Trophoblast cell (in vitro differentiated cells and primary cell): Measurements from ENCODE around the gene FHIT.

ENCODE experiments used
- DNase-seq, 2 donors: peaks; one replicate each; pipeline ENCODE4 v3.0.0-alpha.2; 2016
- H2AFZ ChIP-seq: 2 replicates; pipeline ENCODE4 v1.6.1; 2013; ENCODE audit warnings: low read length, moderate library complexity, mild to moderate bottlenecking; ENCODE audit not compliant: insufficient read depth, poor library complexity
- H2AK5ac ChIP-seq: 2 replicates; pipeline ENCODE4 v1.6.1; 2013; ENCODE audit warnings: mild to moderate bottlenecking, low read length
- H2BK120ac ChIP-seq: 2 replicates; pipeline ENCODE4 v1.6.1; 2013; ENCODE audit warnings: low read length, mild to moderate bottlenecking, moderate library complexity; ENCODE audit not compliant: insufficient read depth, poor library complexity
- H2BK12ac ChIP-seq: 2 replicates; pipeline ENCODE4 v1.6.1; 2013; ENCODE audit warnings: mild to moderate bottlenecking, low read length, moderate library complexity
- H2BK5ac ChIP-seq: 2 replicates; pipeline ENCODE4 v1.6.1; 2013; ENCODE audit warnings: low read length, low read depth, moderate library complexity, mild to moderate bottlenecking; ENCODE audit not compliant: poor library complexity
- H3K14ac ChIP-seq: 2 replicates; pipeline ENCODE4 v1.6.1; 2013; ENCODE audit warnings: mild to moderate bottlenecking, low read length
- H3K18ac ChIP-seq: 2 replicates; pipeline ENCODE4 v1.6.1; 2013; ENCODE audit warnings: mild to moderate bottlenecking, low read length
- H3K23ac ChIP-seq: 2 replicates; pipeline ENCODE4 v1.6.1; 2013; ENCODE audit warnings: low read length
- H3K27ac ChIP-seq: 2 replicates; pipeline ENCODE4 v1.5.1; 2013; ENCODE audit warnings: low read depth, mild to moderate bottlenecking, inconsistent platforms, low read length, moderate library complexity
- H3K27me3 ChIP-seq: 2 replicates; pipeline ENCODE4 v1.6.1; 2013; ENCODE audit warnings: inconsistent platforms, mild to moderate bottlenecking, low read length, moderate library complexity; ENCODE audit not compliant: insufficient read depth
- H3K36me3 ChIP-seq, 2 experiments: 1 replicate in 1 of 2; 2 replicates in 1 of 2; pipeline ENCODE4 v1.6.1; 2013; ENCODE audit warnings: low read length in 2 of 2, mild to moderate bottlenecking in 2 of 2, moderate library complexity in 1 of 2; ENCODE audit not compliant: insufficient read depth in 2 of 2, control insufficient read depth in 1 of 2
- H3K4ac ChIP-seq: 2 replicates; pipeline ENCODE4 v1.6.1; 2013; ENCODE audit warnings: low read depth, mild to moderate bottlenecking, low read length, moderate library complexity
- H3K4me1 ChIP-seq, 2 experiments: 1 replicate in 1 of 2; 2 replicates in 1 of 2; pipeline ENCODE4 v1.6.1; 2013; ENCODE audit warnings: low read length in 2 of 2, mild to moderate bottlenecking in 2 of 2, moderate library complexity in 1 of 2; ENCODE audit not compliant: insufficient read depth in 2 of 2, control insufficient read depth in 1 of 2
- H3K4me2 ChIP-seq: 2 replicates; pipeline ENCODE4 v1.6.1; 2013; ENCODE audit warnings: inconsistent platforms, mild to moderate bottlenecking, low read length, moderate library complexity
- H3K4me3 ChIP-seq: 2 replicates; pipeline ENCODE4 v1.5.1; 2013; ENCODE audit warnings: mild to moderate bottlenecking, low read depth, low read length, inconsistent platforms
- H3K79me1 ChIP-seq: one replicate; pipeline ENCODE4 v1.6.1; 2013; ENCODE audit warnings: low read length
- H3K79me2 ChIP-seq: 2 replicates; pipeline ENCODE4 v1.6.1; 2013; ENCODE audit warnings: low read length, mild to moderate bottlenecking; ENCODE audit not compliant: control insufficient read depth, insufficient read depth, poor library complexity
- H3K9ac ChIP-seq: 2 replicates; pipeline ENCODE4 v1.6.1; 2013; ENCODE audit warnings: mild to moderate bottlenecking, low read length
- H3K9me3 ChIP-seq: 2 replicates; pipeline ENCODE4 v1.6.1; 2013; ENCODE audit warnings: low read depth, mild to moderate bottlenecking, control low read depth, inconsistent platforms, low read length; ENCODE audit not compliant: insufficient read depth
- H4K12ac ChIP-seq: 2 replicates; pipeline ENCODE4 v1.6.1; 2013; ENCODE audit warnings: low read depth, mild to moderate bottlenecking, low read length, moderate library complexity
- H4K8ac ChIP-seq: 2 replicates; pipeline ENCODE4 v1.6.1; 2013; ENCODE audit warnings: low read depth, mild to moderate bottlenecking, low read length, moderate library complexity
- H4K91ac ChIP-seq: one replicate; pipeline ENCODE4 v1.6.1; 2013; ENCODE audit warnings: low read depth, mild to moderate bottlenecking, low read length, moderate library complexity
- WGBS: extraction: QIAGEN DNeasy Blood & Tissue Kit; methylation state at CpG from one replicate; pipeline ENCODE4 v1.1.7; 2013; ENCODE audit warnings: missing lambda C conversion rate; ENCODE audit not compliant: insufficient read length, insufficient coverage; ENCODE audit errors: extremely low coverage; 5-methylcytosine and 5-hydroxymethylcytosine counted together

FHIT gene

DNA sequence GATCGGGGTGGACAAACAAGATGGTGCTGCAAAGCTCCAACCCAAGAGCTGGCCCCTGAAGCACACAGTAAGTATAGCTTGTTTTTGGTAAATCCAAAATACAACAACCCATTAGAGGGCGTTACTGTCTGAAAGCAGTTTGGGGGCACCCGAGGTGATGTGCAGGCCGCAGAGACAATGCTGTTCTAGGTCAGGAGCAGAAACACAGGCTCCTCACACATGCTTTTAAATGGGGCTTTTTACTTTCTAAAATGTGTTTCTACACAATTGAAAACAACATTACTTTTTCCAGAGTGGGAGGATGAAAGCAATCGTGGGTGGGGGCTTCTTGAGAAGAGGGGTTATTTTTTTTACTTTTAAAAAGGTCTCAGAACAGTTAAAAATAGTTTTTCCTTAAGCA, 1172.2 kb downstream of the FHIT start:
- Histone ChIP-seq H2BK120ac (no peak overlapping the region), H2AK5ac (no peak overlapping the region), H3K4me1 (no peaks in the 10 kb centered on the region), H4K12ac (no peak overlapping the region), H3K9me3 (no peaks in the 10 kb centered on the region), H4K91ac (no peak overlapping the region), H3K18ac (no peak overlapping the region), H2BK12ac (no peak overlapping the region), H3K4ac (no peak overlapping the region), H3K9ac (no peak overlapping the region), H3K23ac (no peak overlapping the region), H3K27ac (no peak overlapping the region), H3K14ac (no peak overlapping the region), H3K4me3 (no peak overlapping the region), H3K36me3 (no peaks in the 10 kb centered on the region), H3K27me3 (no peaks in the 10 kb centered on the region), H4K8ac (no peak overlapping the region), H2BK5ac (no peak overlapping the region), H3K4me2 (no peak overlapping the region), H3K79me2 (no peaks in the 10 kb centered on the region), H2AFZ (no peak overlapping the region), H3K79me1 (no peaks in the 10 kb centered on the region)
- WGBS, result no CpG with 5 or more reads among the region's 5 CpGs
- no peak for DNase-seq

DNA sequence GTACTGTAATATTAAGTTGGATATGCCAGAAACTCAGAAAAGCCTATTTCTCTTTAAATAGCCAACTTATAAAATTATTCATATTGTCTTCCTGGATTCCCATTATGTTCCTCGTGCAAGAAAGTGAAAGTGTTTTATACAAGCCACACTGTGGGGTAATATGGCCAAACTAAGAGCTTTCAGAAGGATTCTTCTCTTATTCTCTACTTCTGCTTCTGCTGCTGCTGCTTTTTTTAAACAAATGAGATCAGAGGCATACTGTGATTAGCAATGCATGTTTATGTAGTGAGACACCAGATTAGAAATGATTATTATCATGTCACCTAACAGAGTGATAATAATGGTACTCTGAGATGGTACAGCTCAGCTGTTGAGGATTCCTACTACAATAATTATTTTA, 1174.9 kb downstream of the FHIT start:
- Histone ChIP-seq H3K4ac (no peak overlapping the region), H3K27me3 (no peaks in the 10 kb centered on the region), H3K79me1 (no peaks in the 10 kb centered on the region), H3K79me2 (no peaks in the 10 kb centered on the region), H3K36me3 (no peaks in the 10 kb centered on the region), H2BK5ac (no peak overlapping the region), H3K4me3 (no peak overlapping the region), H3K4me1 (no peaks in the 10 kb centered on the region), H4K12ac (no peak overlapping the region), H4K8ac (no peak overlapping the region), H2BK12ac (no peak overlapping the region), H4K91ac (no peak overlapping the region), H2AFZ (no peak overlapping the region), H2AK5ac (no peak overlapping the region), H3K18ac (no peak overlapping the region), H2BK120ac (no peak overlapping the region), H3K27ac (no peak overlapping the region), H3K9ac (no peak overlapping the region), H3K23ac (no peak overlapping the region), H3K4me2 (no peak overlapping the region), H3K14ac (no peak overlapping the region), H3K9me3 (no peaks in the 10 kb centered on the region)
- WGBS, result no CpG with 5 or more reads among the region's 1 CpG
- DNase-seq, result no peak

DNA sequence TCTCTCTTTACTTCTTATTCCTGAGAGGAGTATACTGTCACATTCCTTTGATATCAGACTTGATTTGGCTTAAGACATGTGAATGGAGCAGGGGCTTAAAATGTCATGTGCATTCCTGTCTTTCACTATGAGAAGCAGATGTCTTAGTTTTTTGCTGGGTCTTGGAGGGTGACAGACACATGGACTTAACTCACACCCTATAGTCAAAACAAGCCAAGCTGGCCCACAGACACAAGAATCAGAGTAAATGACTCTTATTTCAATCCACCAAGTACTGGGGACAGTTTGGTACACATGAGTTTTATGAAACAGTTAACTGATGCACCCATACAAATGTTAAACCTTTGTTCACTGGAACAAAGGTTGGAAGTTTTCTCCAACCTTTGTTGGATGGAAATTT, 1177.3 kb downstream of the FHIT start:
- Histone ChIP-seq H3K9ac (no peak overlapping the region), H3K4me1 (no peaks in the 10 kb centered on the region), H3K4me2 (no peak overlapping the region), H2BK120ac (no peak overlapping the region), H3K9me3 (no peaks in the 10 kb centered on the region), H3K14ac (no peak overlapping the region), H3K27ac (no peak overlapping the region), H4K91ac (no peak overlapping the region), H3K18ac (no peak overlapping the region), H4K12ac (no peak overlapping the region), H3K27me3 (no peaks in the 10 kb centered on the region), H2BK5ac (no peak overlapping the region), H2AK5ac (no peak overlapping the region), H3K23ac (no peak overlapping the region), H3K4me3 (no peak overlapping the region), H2BK12ac (no peak overlapping the region), H3K4ac (no peak overlapping the region), H3K79me1 (no peaks in the 10 kb centered on the region), H2AFZ (no peak overlapping the region), H4K8ac (no peak overlapping the region), H3K79me2 (no peaks in the 10 kb centered on the region), H3K36me3 (no peaks in the 10 kb centered on the region)
- no peak for DNase-seq

DNA sequence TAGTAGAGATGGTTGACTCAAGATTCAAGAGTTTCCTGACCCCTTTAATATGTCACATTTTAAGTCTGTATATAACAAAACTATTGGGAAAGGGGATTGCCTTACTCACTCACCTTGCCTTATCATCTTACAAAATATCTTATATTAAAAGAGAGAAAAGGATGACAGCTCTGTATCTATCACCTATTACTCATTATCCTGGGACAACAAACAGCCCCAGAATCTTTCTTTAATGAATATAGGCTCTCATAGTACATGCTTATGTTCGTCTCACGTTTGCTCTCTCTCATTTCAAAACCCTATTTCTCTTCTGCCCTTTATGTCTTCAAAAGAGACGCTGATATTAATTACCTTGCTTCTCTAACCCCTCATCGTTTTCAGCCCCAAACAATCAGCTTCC, 1178.0 kb downstream of the FHIT start:
- Histone ChIP-seq H4K12ac (no peak overlapping the region), H3K79me2 (no peaks in the 10 kb centered on the region), H3K4ac (no peak overlapping the region), H3K9me3 (no peaks in the 10 kb centered on the region), H3K27me3 (no peaks in the 10 kb centered on the region), H3K4me2 (no peak overlapping the region), H3K18ac (no peak overlapping the region), H3K4me1 (no peaks in the 10 kb centered on the region), H2AK5ac (no peak overlapping the region), H3K4me3 (no peak overlapping the region), H2BK120ac (no peak overlapping the region), H2AFZ (no peak overlapping the region), H3K14ac (no peak overlapping the region), H4K8ac (no peak overlapping the region), H2BK5ac (no peak overlapping the region), H3K23ac (no peak overlapping the region), H2BK12ac (no peak overlapping the region), H3K27ac (no peak overlapping the region), H3K9ac (no peak overlapping the region), H3K36me3 (no peaks in the 10 kb centered on the region), H4K91ac (no peak overlapping the region), H3K79me1 (no peaks in the 10 kb centered on the region)
- no CpG with 5 or more reads among the region's 4 CpGs for WGBS
- no peak for DNase-seq

DNA sequence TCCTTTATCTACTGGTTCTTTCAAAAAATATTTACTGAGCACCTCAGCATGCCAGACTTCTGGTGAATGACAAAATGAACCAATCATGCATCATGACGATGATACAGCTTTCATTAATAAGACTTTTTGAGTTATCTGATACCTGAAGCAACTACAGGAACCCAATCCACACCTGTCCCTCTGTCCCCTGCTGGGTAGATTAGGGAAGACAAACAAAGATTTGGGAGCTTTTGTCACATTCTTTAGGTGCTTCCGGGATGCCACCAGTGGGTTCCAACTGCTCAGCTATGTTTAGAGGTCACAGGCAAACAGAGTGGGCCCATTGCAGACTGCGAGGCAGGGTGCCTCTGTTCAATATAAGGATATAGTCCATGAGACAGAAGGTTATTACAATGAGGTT, 1180.9 kb downstream of the FHIT start:
- Histone ChIP-seq H2BK12ac (no peak overlapping the region), H2BK5ac (no peak overlapping the region), H3K4ac (no peak overlapping the region), H2AK5ac (no peak overlapping the region), H3K4me1 (no peaks in the 10 kb centered on the region), H2BK120ac (no peak overlapping the region), H2AFZ (no peak overlapping the region), H4K12ac (no peak overlapping the region), H3K9me3 (no peaks in the 10 kb centered on the region), H3K27me3 (no peaks in the 10 kb centered on the region), H3K79me2 (no peaks in the 10 kb centered on the region), H3K4me2 (no peak overlapping the region), H3K36me3 (no peaks in the 10 kb centered on the region), H3K14ac (no peak overlapping the region), H3K27ac (no peak overlapping the region), H3K4me3 (no peak overlapping the region), H4K91ac (no peak overlapping the region), H3K79me1 (no peaks in the 10 kb centered on the region), H3K9ac (no peak overlapping the region), H3K18ac (no peak overlapping the region), H4K8ac (no peak overlapping the region), H3K23ac (no peak overlapping the region)
- WGBS, result no CpG with 5 or more reads among the region's 3 CpGs
- no peak for DNase-seq
